NCI-H82 (cell line): ENCODE results near the gene SMIM21.

ENCODE experiments used
- DNase-seq: peaks from one replicate; lab custom pipeline; 2025; lab: John Stamatoyannopoulos, UW

SMIM21 gene

DNA sequence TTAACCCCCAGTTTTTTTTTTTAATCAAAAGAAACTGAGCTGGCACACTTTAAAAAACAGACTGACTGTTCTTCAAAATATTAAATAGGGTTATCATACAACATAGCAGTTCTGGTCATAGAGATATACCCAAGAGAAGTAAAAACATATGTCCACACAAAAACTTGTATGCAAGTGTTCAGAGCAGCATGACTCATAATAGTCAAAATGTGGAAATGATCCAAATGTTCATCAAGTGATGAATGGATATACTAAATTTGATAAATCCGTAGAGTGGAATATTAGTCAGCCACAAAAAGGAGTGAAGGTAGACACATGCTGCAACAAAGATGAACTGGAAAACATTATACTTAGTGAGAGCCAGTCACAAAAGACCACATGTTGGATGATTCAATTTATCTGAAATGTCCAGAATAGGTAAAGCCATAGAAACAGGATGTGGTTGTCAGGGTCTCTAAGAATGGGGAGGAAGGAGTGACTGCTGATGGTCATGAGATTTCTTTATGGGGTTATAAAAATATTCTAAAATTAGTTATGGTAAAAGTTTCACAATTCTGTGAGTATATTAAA is 5.1 kb downstream of the SMIM21 start:
- DNase-seq = no peak

DNA sequence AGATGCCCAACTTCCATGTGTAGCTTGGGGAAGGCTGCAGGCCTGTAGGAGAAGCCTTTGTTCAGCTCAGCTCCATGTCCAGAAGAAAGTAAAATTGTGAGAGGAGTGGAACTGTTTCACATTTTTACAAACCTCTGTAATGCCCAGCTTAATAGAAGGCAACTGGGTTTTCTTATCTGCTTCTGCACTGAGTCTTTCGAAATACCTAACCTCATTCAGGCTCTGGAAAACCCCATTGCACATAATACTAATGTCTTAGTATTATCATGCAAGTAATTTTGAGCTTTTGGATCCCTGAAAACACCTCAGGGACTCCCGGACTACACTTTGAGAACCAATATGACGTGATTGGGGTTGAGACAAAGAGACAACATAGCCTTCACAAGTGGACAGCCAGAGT is 5.8 kb downstream of the SMIM21 start:
- no peak for DNase-seq

DNA sequence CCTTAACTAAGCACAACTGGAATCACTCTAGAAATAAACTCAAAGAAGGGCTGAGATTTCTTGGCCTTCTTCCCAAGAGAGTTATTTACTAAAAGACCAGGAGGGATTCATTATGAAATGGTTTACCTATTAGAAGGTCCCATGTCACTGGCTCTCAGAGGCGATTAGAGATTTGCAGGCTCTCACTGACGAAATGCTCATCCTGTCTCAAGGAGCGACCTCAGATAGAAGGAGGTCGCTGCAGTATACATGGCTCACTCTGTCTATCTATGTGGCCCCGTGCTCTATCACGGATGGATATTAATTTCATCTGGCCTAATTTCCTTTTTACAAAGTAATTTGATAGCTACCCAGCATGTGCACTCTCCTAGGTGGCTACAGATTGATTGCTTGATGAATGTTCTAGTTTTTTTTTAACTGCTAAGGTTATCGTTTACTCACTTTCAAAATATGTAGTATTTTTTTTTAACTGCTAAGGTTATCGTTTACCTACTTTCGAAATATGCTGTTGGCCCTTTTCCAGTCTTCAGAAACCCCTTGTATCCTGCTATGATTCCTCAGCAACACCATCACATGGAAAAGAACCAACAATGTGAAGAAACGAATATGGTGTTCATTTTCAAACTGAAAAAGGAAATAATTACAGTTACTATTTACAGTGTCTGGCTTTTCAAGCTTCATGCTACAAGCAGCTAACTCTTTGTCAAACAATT is 9.1 kb downstream of the SMIM21 start:
- no peak for DNase-seq

DNA sequence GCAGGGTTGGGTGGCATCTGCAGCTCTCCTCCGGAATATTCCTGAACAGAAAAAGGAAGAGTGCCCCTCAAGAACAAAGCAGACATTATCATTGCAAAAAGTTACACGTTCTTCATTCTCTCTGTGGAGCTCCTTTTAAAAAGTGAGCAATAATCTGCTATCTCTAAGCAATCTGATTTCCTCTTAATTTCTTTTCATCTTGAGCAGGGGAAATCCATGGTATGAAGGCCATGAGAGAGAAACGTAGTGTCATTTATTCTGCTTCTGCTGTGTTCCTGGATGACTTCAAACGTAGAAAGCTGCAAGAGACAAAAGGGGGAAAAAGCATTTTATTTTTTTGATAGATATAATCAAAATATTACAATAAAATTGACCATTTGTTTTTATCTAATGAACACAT is 16.9 kb downstream of the SMIM21 start:
- no peak for DNase-seq

DNA sequence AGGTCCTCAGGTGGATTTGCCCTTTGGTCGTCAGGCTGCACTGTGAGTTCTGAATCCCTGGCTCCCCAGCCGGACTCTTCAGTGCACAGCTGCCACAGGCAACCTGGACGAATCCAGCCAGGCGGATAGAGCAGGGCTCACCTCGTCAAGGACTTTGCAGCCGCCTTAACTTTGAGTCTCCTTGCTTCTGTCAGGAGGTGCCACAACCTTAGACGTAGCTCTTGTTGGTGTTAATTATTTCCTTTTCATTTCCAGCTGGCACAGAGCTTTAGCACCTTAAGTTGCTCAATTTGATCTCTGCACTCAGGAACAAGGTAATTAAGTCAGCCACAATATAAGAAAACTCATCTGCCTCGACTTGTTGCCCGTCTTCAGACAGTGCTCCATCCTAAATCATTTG is 17.7 kb downstream of the SMIM21 start:
- DNase-seq = no peak

DNA sequence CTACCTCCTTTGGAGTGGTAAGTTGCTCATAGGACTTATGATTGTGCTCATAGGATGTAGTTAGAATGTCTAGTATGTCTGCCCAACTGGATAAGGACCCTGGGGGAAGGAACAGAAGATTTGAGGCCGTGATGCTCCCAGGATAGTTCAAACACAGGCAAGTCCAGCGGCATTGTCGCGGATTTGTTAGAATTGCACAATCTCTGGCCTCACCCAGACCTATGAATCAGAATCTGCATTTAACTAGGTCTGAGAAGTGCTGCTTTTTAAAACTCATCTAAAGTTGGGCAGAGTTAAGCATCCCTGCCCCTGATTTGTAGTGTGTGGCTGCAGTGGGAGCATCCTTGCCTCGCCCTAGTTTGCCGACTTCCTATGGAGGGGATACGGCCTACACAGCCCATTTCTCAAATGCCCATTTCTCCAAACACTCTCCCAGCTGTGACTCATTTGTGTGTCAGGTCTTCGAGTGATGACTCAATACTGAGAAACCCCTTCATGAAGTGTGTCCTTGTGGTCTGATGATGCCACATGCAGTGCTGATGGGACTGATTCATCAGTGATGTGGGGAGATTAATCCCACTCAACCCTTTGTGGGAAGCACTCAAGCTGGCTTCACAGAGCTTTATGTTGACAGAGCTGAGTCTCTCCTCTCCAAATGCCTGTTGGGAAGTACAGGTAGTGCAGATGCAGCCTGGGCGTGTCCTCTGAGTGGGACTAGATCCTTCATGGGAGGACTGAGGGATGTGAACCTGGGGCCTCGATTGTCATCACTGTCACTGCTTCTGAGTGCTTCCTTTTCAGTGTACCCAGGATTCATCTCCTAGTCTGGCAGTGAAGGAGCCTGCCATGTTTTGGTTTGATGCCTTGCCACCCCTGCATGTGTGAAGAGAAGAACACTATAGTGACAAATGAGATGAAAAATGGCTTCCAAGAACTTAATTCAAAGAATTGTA is 18.7 kb downstream of the SMIM21 start:
- DNase-seq = no peak

DNA sequence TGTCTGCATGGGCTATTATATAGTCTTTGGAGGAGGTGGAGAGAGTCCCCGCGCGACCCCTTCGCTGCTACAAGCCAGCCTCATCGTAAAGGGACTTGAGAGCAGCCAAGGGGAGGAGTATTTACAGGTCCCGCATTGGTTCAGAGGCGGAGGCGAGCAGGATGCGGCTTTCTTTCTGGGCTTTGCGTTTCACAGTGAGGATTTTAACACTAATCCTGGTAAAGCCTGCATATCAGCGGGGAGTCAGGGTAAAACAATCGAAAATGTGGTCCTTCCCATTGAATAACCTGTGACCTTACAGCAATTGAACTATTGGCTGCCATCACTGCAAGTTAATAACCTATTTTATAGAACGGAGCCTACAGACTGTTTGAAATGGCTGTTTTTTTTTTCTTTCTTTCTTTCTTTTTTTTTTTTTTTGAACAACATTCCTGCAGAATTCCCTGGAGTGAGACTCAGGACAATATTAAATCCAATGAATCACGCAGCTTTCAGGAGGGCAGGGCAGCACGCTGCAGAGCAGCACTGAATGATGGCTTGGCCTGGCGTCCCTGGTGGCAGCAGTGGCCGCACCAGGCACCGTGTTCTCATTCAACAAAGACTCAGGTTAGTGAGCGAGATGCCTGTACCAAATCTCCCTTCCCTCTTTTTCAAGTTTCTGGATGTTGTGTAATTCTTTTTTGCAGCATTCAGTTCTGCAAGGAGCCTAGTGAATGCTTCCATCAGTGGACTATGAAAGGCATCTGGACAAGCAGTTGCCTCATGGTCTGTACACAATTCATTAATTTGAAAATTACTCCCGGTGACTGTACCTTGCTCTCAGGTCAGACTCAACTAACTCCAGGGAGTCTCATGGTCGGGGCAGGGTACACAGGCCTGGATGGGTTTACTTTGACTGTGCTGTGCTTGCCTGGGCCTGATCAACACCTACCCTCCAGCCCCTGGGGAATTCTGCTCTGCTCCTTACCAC is 19.8 kb downstream of the SMIM21 start:
- peak; percentile 59 for DNase-seq

DNA sequence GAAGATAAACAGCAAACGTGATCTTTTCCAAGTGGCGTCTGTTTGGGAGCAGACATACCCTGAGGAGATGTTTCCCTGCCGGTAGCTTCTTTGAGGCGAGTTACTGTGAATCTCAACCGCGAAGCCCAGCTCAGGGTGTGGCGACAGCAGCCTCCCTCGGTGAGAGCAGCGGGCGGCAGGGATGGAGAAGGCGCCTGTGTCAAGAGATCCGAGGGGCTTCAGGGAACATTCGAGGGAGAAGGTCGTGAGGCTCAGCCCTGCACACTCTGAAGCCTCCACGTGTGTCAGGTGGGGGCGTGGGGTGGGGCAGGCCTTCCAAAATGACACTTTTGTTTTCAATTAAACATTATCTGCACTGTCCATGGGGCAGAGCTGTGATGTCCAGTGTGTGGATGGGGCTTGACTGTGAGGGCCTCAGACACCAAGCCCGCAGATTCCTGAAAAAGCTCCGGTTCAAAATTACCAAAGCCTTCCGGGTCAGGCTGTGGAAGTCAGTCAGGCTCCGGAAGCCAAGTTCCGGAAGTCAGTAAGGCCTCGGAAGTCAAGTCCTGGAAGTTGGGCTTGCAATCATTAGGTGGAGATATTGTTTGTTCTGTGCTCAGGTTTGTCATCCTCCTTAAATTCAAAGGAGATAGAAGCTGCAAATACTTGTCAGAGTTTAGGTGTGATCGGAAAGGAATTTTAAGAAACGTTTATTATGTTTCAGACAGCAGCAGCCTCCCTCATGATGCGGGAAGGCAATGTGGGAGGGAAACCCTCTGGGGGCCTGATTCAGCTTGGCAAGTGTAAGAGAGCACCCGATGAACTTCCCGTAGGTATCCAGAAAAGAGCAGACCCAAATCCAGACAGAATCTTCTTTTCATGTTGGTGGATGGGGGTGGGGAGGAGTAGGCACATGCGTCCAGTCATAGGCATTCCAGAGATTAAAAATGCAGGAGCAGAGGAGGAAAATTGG is 20.7 kb downstream of the SMIM21 start:
- DNase-seq = no peak

DNA sequence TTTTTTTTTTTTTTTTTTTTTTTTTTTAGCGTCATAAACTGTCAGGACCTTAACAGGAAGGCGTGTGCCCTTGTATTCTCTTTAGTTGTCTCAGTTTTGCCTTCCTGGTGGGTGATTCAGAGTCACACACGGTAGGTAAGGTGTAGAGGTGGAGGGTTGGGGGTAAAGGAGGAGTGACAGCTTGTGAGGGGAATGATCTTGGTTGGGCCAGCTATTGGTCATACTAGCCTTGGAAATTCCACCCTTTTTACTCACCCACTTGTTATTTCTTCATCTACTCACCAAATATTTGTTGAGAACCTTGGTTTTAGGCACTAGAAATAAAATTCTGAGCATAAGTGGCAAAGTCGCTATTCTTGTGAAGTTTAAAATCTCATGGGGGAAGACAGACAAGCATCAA is 22.2 kb downstream of the SMIM21 start:
- no peak for DNase-seq

DNA sequence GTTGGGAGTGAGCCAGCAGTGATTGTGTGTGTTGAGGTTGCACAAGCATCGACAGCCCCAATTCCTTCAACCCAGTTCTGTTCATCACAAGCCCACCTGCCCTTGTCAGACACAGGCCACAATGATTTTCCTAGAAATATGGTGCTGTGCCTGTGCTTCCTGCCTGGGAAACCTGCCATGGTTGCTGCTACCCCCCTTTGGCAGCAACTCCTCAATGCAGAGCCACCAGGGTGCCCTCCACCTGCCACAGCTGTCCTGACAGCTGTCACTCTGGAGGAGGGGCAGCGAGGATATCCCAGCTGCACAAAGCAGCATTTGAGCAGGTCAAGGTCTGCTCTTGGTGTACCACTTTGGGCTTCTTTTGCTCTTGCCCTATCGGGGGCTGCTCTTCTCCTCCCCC is 27.1 kb downstream of the SMIM21 start:
- DNase-seq = peak; percentile 1

DNA sequence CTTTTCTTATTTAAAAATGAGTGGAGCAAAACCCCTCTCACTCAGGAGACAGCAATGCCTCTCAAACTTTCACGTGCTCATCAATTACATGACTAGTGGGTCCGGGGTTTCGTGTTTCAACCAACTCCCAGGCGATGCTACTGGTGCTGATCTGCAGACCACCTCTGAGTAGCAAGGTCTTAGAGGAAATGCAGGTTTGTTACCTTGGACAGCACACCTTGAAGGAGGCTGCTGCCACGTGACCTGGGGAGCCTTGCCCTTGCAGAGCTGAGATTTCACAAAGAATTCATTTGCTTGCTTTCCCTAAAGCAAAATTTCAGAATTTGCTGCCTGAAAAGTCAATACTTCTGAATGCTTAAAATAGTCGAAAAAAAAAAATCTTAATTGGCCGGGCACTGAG is 32.4 kb downstream of the SMIM21 start:
- no peak for DNase-seq

DNA sequence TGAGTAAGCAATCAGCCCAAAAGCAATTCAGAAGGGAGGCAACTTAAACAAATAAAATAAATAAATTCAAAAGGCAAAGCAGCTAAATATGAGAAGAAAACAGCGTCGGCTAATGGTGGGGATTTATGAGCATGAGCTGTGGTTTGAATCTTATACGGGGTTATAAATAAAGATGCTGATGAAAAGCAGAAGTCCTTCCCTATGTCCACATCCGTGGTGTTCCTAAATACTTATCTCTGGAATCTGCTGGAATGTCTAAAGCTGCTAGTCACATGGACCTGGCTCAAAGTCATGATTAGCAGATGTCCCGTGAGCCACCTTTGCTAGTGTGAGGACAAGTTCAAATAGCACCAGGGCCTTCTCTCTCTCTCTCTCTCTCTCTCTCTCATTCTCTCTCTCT is 33.8 kb downstream of the SMIM21 start:
- DNase-seq = no peak

DNA sequence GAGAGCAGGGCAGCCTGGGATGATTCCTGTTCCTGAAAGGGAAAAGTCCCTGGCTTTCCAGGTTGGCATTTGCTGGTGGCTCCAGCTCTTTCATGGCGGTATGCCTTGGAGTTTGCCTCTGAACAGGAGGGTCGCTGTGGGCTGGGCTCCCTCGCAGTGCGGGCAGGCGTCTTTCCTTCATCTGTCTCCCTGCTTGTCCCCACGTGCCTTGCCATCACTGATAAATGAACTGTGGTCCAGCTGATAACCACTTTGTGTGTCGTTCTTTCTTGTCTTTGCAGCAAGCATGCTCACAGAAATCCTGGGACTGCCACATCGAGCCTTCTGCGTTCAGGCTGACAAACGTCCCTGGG is 35.3 kb downstream of the SMIM21 start:
- no peak for DNase-seq

DNA sequence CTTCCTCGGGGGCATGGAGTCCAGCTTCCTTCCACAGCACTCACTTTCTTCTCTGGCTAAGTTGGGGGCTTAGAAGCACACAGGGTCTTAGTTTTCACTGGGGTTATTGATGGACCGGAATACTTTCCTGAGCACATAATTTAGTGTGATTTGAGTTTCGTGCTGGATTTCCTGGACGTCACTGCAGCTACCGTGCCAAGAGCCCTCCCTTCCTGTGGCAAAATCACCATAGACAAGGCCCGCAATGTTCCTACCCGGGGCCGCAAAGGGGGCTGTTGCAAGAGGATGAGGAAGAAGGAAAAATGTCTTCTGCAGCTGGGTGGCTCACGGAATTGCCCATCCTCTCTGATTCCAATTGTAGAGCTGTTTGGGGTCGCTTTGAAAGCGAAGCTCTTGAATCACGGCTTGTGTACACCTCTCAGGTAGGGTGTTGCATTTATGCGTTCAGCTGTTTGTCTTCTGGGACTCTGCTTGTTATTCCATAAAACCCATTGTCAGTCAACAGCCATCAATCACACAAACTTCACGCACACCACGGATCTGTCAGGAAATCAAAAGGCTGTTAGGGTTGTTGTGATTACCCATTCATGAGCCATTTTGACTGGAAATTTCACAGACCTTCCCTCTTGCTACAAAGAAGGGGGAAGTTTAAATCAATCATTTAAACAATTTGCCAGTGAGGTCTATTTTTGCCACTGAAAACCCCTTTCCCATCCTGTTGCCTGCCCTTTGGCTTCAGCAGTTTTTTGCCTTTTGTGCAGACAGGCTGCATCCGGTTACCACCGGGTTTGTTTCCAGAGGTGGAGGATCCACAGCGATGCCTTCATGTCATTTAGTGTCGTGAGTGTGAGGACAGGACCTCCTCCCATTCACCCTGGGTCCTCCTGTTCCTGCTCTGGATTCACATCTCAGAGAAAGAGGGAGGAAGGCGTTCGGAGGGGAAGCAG is 36.0 kb downstream of the SMIM21 start:
- DNase-seq = no peak

DNA sequence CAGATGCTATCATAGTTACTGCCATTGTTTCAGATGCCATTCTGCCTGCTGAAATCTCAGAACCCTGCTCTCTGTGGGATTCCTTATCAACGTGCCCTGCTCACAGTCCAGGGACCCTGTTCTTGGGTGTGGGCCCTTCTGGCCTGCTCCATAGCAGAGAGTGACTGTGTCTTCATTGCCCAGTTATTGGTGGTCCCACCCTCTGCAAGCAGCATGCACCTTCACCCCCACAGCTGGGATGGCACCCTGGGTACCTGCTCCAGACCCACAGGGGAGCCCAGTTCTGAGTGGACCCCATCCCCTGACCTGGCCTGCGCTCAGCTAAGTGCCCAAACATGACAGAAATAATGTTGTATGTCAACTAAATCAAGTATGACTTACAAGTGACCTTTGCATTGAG is 36.6 kb downstream of the SMIM21 start:
- DNase-seq = no peak

DNA sequence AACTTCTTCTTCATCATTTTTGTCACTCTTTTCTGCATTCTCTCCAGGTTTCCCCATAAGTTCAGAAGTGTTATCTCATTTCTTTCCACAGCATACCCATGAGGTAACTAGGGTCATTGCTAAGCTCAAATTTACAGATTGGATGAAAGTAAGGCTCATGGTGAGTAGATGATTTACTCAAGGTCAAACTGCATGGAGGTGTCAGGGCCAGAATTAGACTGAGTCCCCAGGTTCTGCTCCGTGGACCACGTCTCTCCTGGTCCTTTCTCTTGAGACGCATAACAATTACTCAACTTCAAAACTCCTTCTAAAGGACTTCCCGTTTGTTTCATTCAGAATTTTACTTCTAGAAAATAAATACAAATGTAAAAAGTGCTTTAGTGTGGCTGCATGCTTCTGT is 43.4 kb downstream of the SMIM21 start:
- DNase-seq = no peak

DNA sequence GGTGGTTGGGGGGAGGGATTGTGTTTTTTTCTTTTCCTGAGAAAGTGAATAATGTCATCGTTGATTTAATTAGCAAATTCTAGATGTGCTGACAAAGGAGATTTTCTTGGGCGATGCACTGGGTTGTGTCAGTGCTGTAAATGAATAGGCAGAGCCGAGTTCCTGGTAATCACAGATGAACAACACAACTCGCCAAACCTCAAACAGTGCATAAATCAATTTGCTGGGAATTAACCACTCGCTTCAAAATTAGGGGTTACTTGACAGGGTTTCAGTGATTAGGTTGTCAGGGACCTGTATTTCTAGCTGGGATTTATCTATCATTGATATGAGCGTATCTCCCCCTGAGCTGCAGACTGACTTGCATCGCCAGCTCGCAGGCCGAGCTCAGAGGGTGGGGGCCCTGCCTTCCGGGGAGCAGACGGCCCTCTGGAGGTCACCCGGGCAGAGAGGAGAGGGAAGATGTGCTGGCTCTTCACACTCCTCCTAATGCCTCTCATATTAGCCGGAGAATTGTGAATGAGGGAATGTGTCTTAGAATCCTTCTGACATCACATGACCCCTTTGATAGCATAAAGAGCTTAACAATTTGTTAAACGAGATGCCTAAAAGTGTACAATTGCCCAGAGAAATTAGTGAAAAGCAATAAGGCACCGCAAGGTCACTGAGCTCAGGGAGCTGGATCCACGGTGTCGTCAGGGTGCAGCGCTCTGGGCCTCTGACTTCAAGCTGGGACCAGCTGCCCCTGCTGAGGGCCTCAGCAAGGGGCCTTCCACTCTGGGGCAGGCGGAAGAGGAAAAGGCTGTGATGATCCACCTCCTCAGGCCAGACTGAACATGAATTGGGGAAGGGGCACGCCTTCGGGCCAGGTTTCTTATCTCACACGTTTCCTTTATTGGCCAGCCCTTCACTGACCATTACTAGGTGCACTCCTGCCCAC is 48.9 kb downstream of the SMIM21 start:
- peak; percentile 5 for DNase-seq

DNA sequence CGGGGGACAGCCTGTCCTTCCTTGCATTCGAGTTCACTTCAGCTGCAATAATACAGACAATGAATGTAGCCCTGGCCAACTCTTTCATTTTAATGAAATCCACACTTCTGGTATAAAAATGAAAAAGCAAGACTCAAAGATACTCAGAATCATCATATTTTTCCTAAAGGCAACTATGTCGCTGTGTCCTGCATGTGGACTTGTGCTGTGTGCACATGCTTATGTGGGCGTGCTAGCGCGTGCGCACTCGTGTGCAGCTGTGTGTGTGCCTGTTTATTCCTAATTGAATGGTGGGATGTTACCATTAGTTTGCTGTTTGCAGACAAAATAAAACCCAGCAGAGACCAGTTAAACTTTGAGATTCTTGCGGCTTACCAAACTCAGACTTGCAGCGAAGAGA is 49.6 kb downstream of the SMIM21 start:
- no peak for DNase-seq

DNA sequence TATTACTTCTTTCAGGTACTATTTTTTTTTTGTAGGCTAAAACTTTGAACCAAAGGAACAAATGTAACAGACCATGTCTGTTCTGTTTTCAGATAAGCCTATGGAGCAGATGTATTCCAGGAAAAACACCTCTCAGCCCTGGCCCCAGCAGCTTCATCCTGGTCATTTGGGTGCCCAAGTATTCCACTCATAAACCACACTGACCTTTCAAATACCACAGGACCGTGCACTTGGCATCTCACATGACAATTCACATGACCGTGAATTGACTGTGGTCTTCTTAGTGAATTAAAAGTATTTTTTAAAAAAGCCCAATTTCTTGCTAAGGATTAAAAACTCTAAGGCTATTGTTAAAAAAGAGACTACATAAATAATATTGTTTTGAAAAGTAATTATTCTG is 50.2 kb downstream of the SMIM21 start:
- no peak for DNase-seq
